ENCODE data around the gene CES2. TPM values are rescaled to one million over a fixed set of nuclear protein-coding genes. Genes with fewer than 3 reads are reported as not detected.

The CES2 gene
- total RNA-seq, 1 donor: 42.3 TPM

GRCh38 chr16:66948134-66948836, 13.0 kb downstream of the CES2 start:
- no peak for TF ChIP-seq CTCF (IDR thresholded peaks at IDR 0.05; ENCODE audit: extremely low read depth, low read depth, low read length)
- peak; percentile 82 for DNase-seq (ENCODE audit: insufficient read length, low spot score, missing footprints)
- H3K4me1 ChIP-seq (ENCODE audit: insufficient read depth, low read length): peaks cover 5% of the 10 kb centered on the region
- no peaks in the 10 kb centered on the region for H3K79me2 ChIP-seq (ENCODE audit: insufficient read depth, low read length)
- H2AFZ ChIP-seq (ENCODE audit: low read length): peak overlapping the region; percentile 89
- H3K27ac ChIP-seq (ENCODE audit: low read depth, low read length): no peak overlapping the region
- H3K27me3 ChIP-seq (ENCODE audit: insufficient read depth, low read length): peaks cover 18% of the 10 kb centered on the region
- H4K20me1 ChIP-seq (ENCODE audit: insufficient read depth, low read length): peaks cover 1% of the 10 kb centered on the region
- H3K4me2 ChIP-seq (ENCODE audit: insufficient read depth, low read length): peak overlapping the region; percentile 79
- peak overlapping the region; percentile 75 for H3K4me3 ChIP-seq (ENCODE audit: insufficient read depth, low read length)
- H3K36me3 ChIP-seq (ENCODE audit: insufficient read depth, low read length): peaks cover 6% of the 10 kb centered on the region
- peaks cover 5% of the 10 kb centered on the region for H3K9me3 ChIP-seq (ENCODE audit: low read depth, low read length)

- no peaks in the 10 kb centered on the region for H4K20me1 ChIP-seq (ENCODE audit: insufficient read depth, low read length)
- H3K36me3 ChIP-seq (ENCODE audit: insufficient read depth, low read length): peaks cover 2% of the 10 kb centered on the region
- peaks cover 5% of the 10 kb centered on the region for H3K9me3 ChIP-seq (ENCODE audit: low read depth, low read length)
- DNase-seq (ENCODE audit: insufficient read length, low spot score, missing footprints): peak; percentile 43
- H3K27ac ChIP-seq (ENCODE audit: low read depth, low read length): no peak overlapping the region
- no peak for TF ChIP-seq CTCF (IDR thresholded peaks at IDR 0.05; ENCODE audit: extremely low read depth, low read depth, low read length)
- peaks cover 5% of the 10 kb centered on the region for H3K4me1 ChIP-seq (ENCODE audit: insufficient read depth, low read length)
- peaks cover 18% of the 10 kb centered on the region for H3K27me3 ChIP-seq (ENCODE audit: insufficient read depth, low read length)
- peak overlapping the region; percentile 75 for H3K4me3 ChIP-seq (ENCODE audit: insufficient read depth, low read length)
- peak overlapping the region; percentile 79 for H3K4me2 ChIP-seq (ENCODE audit: insufficient read depth, low read length)
- peak overlapping the region; percentile 89 for H2AFZ ChIP-seq (ENCODE audit: low read length)
- no peaks in the 10 kb centered on the region for H3K79me2 ChIP-seq (ENCODE audit: insufficient read depth, low read length)
These were observed 13.5 kb downstream of the CES2 start for GRCh38 chr16:66948837-66949225.

- Histone ChIP-seq H3K79me2 (ENCODE audit: insufficient read depth, low read length) (no peaks in the 10 kb centered on the region), H3K4me3 (ENCODE audit: insufficient read depth, low read length) (no peak overlapping the region), H3K27ac (ENCODE audit: low read depth, low read length) (no peak overlapping the region), H3K9me3 (ENCODE audit: low read depth, low read length) (peaks cover 5% of the 10 kb centered on the region), H3K36me3 (ENCODE audit: insufficient read depth, low read length) (no peaks in the 10 kb centered on the region), H3K27me3 (ENCODE audit: insufficient read depth, low read length) (peaks cover 18% of the 10 kb centered on the region), H3K4me1 (ENCODE audit: insufficient read depth, low read length) (peaks cover 5% of the 10 kb centered on the region), H2AFZ (ENCODE audit: low read length) (no peak overlapping the region), H3K4me2 (ENCODE audit: insufficient read depth, low read length) (no peak overlapping the region), H4K20me1 (ENCODE audit: insufficient read depth, low read length) (no peaks in the 10 kb centered on the region)
- no peak for TF ChIP-seq CTCF (IDR thresholded peaks at IDR 0.05; ENCODE audit: extremely low read depth, low read depth, low read length)
- DNase-seq (ENCODE audit: insufficient read length, low spot score, missing footprints): no peak
These were observed 14.2 kb downstream of the CES2 start for GRCh38 chr16:66949472-66949871.

GRCh38 chr16:66950437-66950836, 15.1 kb downstream of the CES2 start:
- Histone ChIP-seq H3K27me3 (ENCODE audit: insufficient read depth, low read length) (peaks cover 18% of the 10 kb centered on the region), H3K4me1 (ENCODE audit: insufficient read depth, low read length) (peaks cover 5% of the 10 kb centered on the region), H3K4me3 (ENCODE audit: insufficient read depth, low read length) (no peak overlapping the region), H2AFZ (ENCODE audit: low read length) (no peak overlapping the region), H4K20me1 (ENCODE audit: insufficient read depth, low read length) (no peaks in the 10 kb centered on the region), H3K4me2 (ENCODE audit: insufficient read depth, low read length) (no peak overlapping the region), H3K27ac (ENCODE audit: low read depth, low read length) (no peak overlapping the region), H3K79me2 (ENCODE audit: insufficient read depth, low read length) (no peaks in the 10 kb centered on the region), H3K36me3 (ENCODE audit: insufficient read depth, low read length) (no peaks in the 10 kb centered on the region), H3K9me3 (ENCODE audit: low read depth, low read length) (peaks cover 5% of the 10 kb centered on the region)
- TF ChIP-seq CTCF (IDR thresholded peaks at IDR 0.05; ENCODE audit: extremely low read depth, low read depth, low read length): no peak
- no peak for DNase-seq (ENCODE audit: insufficient read length, low spot score, missing footprints)

Measured in osteoblast (primary cell).